ENCODE results near the gene HNF1B.

Gene HNF1B

DNA sequence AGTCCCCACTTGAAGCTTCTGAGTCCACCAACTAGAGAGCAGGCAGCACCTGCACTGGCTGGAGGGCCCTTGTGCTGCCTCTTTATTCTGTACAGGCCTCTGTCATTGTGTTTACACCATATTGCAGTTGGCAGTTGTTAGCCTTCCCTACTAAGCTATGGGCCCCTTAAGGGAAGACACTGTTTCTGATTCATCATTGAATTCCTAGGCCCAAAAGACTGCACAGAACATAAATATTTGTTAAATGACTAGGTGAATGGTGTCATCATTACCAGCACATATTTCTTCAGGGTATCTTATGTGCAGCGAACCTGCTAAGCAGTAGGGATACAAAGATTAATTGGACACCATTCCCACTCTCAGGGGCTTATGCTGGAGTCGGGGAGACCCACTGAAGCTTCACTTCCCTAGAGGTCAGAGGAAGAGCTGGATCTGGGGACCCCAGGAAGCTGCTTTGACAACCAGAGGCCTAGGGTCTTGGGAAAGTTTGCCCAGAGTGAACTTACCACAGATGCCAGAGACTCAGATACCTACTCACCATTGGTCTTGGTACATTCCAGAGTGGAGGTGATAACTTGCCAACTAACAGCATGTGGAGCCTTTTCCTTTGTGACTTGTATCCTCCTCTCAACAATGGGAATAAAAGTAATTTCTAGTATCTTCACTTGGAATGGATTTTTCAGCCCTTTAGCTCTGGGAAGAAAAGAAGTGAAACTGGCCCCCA, 72.9 kb downstream of the HNF1B start:
- Histone ChIP-seq H3K9ac (ENCODE audit: low read length in 2 of 2) (no peak overlapping the region), H3K4me1 (ENCODE audit: control insufficient read depth, insufficient read depth, low read length) (no peaks in the 10 kb centered on the region), H3K36me3 (ENCODE audit: control insufficient read depth in 2 of 2, insufficient read depth in 2 of 2, low read length in 2 of 2) (no peaks in the 10 kb centered on the region), H3K27me3 (ENCODE audit: control insufficient read depth in 1 of 2, insufficient read depth in 2 of 2, low read length in 2 of 2) (no peaks in the 10 kb centered on the region), H3K4me3 (ENCODE audit: low read length in 2 of 2) (no peak overlapping the region), H3K9me3 (ENCODE audit: control insufficient read depth in 2 of 2, low read length in 2 of 2) (no peaks in the 10 kb centered on the region), H3K27ac (ENCODE audit: low read length) (no peak overlapping the region)

GRCh38 chr17:37671028-37671823, 73.6 kb downstream of the HNF1B start:
- H3K9ac ChIP-seq (ENCODE audit: low read length in 2 of 2) = no peak overlapping the region
- H3K9me3 ChIP-seq (ENCODE audit: control insufficient read depth in 2 of 2, low read length in 2 of 2) = no peaks in the 10 kb centered on the region
- H3K27me3 ChIP-seq (ENCODE audit: control insufficient read depth in 1 of 2, insufficient read depth in 2 of 2, low read length in 2 of 2) = no peaks in the 10 kb centered on the region
- H3K36me3 ChIP-seq (ENCODE audit: control insufficient read depth in 2 of 2, insufficient read depth in 2 of 2, low read length in 2 of 2) = no peaks in the 10 kb centered on the region
- H3K4me3 ChIP-seq (ENCODE audit: low read length in 2 of 2) = no peak overlapping the region
- no peaks in the 10 kb centered on the region for H3K4me1 ChIP-seq (ENCODE audit: control insufficient read depth, insufficient read depth, low read length)
- no peak overlapping the region for H3K27ac ChIP-seq (ENCODE audit: low read length)

DNA sequence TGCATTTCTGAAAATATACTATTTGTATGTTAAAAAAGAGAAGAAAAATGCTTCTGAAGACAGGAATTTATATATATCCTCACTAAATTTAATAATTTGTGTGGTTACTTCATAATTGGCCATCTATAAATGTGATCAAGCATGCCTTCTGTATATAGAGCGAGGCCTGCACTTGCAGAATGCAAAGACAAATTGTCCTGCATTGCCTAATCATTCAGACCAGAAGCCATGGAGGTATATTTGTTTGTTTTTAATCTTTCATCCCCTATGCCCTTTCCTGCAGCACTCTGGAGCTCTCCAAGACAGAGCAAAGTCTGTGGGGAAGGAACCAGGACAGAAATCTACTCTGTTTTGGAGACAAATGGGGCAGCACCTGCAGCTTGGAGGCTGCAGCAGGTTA, 77.8 kb downstream of the HNF1B start:
- Histone ChIP-seq H3K9me3 (ENCODE audit: control insufficient read depth in 2 of 2, low read length in 2 of 2) (no peaks in the 10 kb centered on the region), H3K4me3 (ENCODE audit: low read length in 2 of 2) (no peak overlapping the region), H3K36me3 (ENCODE audit: control insufficient read depth in 2 of 2, insufficient read depth in 2 of 2, low read length in 2 of 2) (no peaks in the 10 kb centered on the region), H3K27me3 (ENCODE audit: control insufficient read depth in 1 of 2, insufficient read depth in 2 of 2, low read length in 2 of 2) (no peaks in the 10 kb centered on the region), H3K9ac (ENCODE audit: low read length in 2 of 2) (no peak overlapping the region), H3K27ac (ENCODE audit: low read length) (no peak overlapping the region), H3K4me1 (ENCODE audit: control insufficient read depth, insufficient read depth, low read length) (no peaks in the 10 kb centered on the region)

DNA sequence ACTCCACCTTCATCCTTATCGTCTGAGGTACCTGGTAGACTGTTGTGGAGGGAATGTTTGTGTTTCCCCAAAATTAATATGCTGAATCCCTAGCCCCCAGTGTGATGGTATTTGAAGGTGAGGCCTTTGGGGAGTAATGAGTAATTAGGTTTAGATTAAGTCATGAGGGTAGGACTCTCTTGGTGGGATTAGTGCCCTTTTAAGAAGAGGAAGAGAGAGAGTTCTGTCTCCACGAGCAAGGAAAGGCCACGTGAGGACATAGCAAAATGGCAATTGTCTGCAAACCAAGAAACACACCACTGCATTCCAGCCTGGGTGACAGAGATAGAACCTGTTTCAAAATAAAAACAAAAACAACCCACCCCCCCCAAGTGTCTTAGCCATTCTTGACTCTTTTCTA, 80.6 kb downstream of the HNF1B start:
- no peak overlapping the region for H3K9ac ChIP-seq (ENCODE audit: low read length in 2 of 2)
- no peaks in the 10 kb centered on the region for H3K4me1 ChIP-seq (ENCODE audit: control insufficient read depth, insufficient read depth, low read length)
- H3K36me3 ChIP-seq (ENCODE audit: control insufficient read depth in 2 of 2, insufficient read depth in 2 of 2, low read length in 2 of 2) = no peaks in the 10 kb centered on the region
- no peaks in the 10 kb centered on the region for H3K9me3 ChIP-seq (ENCODE audit: control insufficient read depth in 2 of 2, low read length in 2 of 2)
- H3K27ac ChIP-seq (ENCODE audit: low read length) = no peak overlapping the region
- no peak overlapping the region for H3K4me3 ChIP-seq (ENCODE audit: low read length in 2 of 2)
- no peaks in the 10 kb centered on the region for H3K27me3 ChIP-seq (ENCODE audit: control insufficient read depth in 1 of 2, insufficient read depth in 2 of 2, low read length in 2 of 2)

GRCh38 chr17:37662353-37662752, 82.5 kb downstream of the HNF1B start:
- Histone ChIP-seq H3K27me3 (ENCODE audit: control insufficient read depth in 1 of 2, insufficient read depth in 2 of 2, low read length in 2 of 2) (no peaks in the 10 kb centered on the region), H3K4me3 (ENCODE audit: low read length in 2 of 2) (no peak overlapping the region), H3K36me3 (ENCODE audit: control insufficient read depth in 2 of 2, insufficient read depth in 2 of 2, low read length in 2 of 2) (no peaks in the 10 kb centered on the region), H3K4me1 (ENCODE audit: control insufficient read depth, insufficient read depth, low read length) (no peaks in the 10 kb centered on the region), H3K9me3 (ENCODE audit: control insufficient read depth in 2 of 2, low read length in 2 of 2) (no peaks in the 10 kb centered on the region), H3K27ac (ENCODE audit: low read length) (no peak overlapping the region), H3K9ac (ENCODE audit: low read length in 2 of 2) (no peak overlapping the region)

GRCh38 chr17:37661400-37662014, 83.4 kb downstream of the HNF1B start:
- no peak overlapping the region for H3K4me3 ChIP-seq (ENCODE audit: low read length in 2 of 2)
- H3K9ac ChIP-seq (ENCODE audit: low read length in 2 of 2) = no peak overlapping the region
- H3K36me3 ChIP-seq (ENCODE audit: control insufficient read depth in 2 of 2, insufficient read depth in 2 of 2, low read length in 2 of 2) = no peaks in the 10 kb centered on the region
- no peaks in the 10 kb centered on the region for H3K9me3 ChIP-seq (ENCODE audit: control insufficient read depth in 2 of 2, low read length in 2 of 2)
- no peaks in the 10 kb centered on the region for H3K27me3 ChIP-seq (ENCODE audit: control insufficient read depth in 1 of 2, insufficient read depth in 2 of 2, low read length in 2 of 2)
- H3K27ac ChIP-seq (ENCODE audit: low read length) = no peak overlapping the region
- H3K4me1 ChIP-seq (ENCODE audit: control insufficient read depth, insufficient read depth, low read length) = no peaks in the 10 kb centered on the region

DNA sequence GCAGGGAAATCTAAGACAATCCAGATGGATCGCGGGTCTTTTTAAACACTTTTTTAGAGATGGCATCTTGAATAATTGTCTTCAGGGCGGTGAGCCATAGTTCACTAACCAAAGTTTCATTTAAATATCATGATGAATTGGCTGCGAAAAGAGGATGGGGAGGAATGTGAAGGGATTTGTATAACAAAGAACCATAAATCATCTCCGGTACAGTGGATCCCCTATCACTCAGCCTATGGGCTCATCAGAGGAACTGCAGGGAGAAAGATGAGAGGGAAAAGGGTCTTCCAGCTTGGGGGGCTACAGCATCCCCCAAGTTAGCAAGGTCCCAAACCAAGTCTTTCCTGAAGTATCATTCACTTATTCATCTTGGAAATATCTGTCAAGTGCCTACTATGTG, 84.9 kb downstream of the HNF1B start:
- H3K9ac ChIP-seq (ENCODE audit: low read length in 2 of 2) = no peak overlapping the region
- H3K4me1 ChIP-seq (ENCODE audit: control insufficient read depth, insufficient read depth, low read length) = no peaks in the 10 kb centered on the region
- H3K27me3 ChIP-seq (ENCODE audit: control insufficient read depth in 1 of 2, insufficient read depth in 2 of 2, low read length in 2 of 2) = no peaks in the 10 kb centered on the region
- H3K27ac ChIP-seq (ENCODE audit: low read length) = no peak overlapping the region
- H3K36me3 ChIP-seq (ENCODE audit: control insufficient read depth in 2 of 2, insufficient read depth in 2 of 2, low read length in 2 of 2) = no peaks in the 10 kb centered on the region
- no peak overlapping the region for H3K4me3 ChIP-seq (ENCODE audit: low read length in 2 of 2)
- H3K9me3 ChIP-seq (ENCODE audit: control insufficient read depth in 2 of 2, low read length in 2 of 2) = no peaks in the 10 kb centered on the region

GRCh38 chr17:37657202-37657601, 87.7 kb downstream of the HNF1B start:
- Histone ChIP-seq H3K9me3 (ENCODE audit: control insufficient read depth in 2 of 2, low read length in 2 of 2) (no peaks in the 10 kb centered on the region), H3K9ac (ENCODE audit: low read length in 2 of 2) (no peak overlapping the region), H3K36me3 (ENCODE audit: control insufficient read depth in 2 of 2, insufficient read depth in 2 of 2, low read length in 2 of 2) (no peaks in the 10 kb centered on the region), H3K4me3 (ENCODE audit: low read length in 2 of 2) (no peak overlapping the region), H3K27ac (ENCODE audit: low read length) (no peak overlapping the region), H3K27me3 (ENCODE audit: control insufficient read depth in 1 of 2, insufficient read depth in 2 of 2, low read length in 2 of 2) (no peaks in the 10 kb centered on the region), H3K4me1 (ENCODE audit: control insufficient read depth, insufficient read depth, low read length) (no peaks in the 10 kb centered on the region)

DNA sequence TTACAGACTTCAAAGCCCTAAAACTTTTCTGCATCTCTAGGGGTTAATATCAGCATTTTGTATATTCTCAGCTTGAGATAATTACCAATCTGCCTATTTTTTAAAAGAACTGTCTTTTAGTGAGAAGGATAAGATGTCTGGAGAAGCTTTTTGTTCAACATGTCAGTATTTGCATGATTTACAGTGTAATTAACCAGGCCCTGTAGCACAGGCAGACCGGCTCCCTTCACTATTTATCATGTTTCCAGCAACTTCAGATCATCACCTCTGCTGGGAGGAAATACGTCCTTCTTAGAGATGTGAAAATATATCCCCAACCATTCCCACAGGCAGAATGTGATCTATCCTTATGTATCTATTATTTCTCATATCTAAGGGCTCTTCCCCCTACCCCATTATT, 93.0 kb downstream of the HNF1B start:
- no peak overlapping the region for H3K27ac ChIP-seq (ENCODE audit: low read length)
- no peaks in the 10 kb centered on the region for H3K4me1 ChIP-seq (ENCODE audit: control insufficient read depth, insufficient read depth, low read length)
- no peak overlapping the region for H3K4me3 ChIP-seq (ENCODE audit: low read length in 2 of 2)
- no peaks in the 10 kb centered on the region for H3K9me3 ChIP-seq (ENCODE audit: control insufficient read depth in 2 of 2, low read length in 2 of 2)
- H3K9ac ChIP-seq (ENCODE audit: low read length in 2 of 2) = no peak overlapping the region
- H3K36me3 ChIP-seq (ENCODE audit: control insufficient read depth in 2 of 2, insufficient read depth in 2 of 2, low read length in 2 of 2) = no peaks in the 10 kb centered on the region
- no peaks in the 10 kb centered on the region for H3K27me3 ChIP-seq (ENCODE audit: control insufficient read depth in 1 of 2, insufficient read depth in 2 of 2, low read length in 2 of 2)

DNA sequence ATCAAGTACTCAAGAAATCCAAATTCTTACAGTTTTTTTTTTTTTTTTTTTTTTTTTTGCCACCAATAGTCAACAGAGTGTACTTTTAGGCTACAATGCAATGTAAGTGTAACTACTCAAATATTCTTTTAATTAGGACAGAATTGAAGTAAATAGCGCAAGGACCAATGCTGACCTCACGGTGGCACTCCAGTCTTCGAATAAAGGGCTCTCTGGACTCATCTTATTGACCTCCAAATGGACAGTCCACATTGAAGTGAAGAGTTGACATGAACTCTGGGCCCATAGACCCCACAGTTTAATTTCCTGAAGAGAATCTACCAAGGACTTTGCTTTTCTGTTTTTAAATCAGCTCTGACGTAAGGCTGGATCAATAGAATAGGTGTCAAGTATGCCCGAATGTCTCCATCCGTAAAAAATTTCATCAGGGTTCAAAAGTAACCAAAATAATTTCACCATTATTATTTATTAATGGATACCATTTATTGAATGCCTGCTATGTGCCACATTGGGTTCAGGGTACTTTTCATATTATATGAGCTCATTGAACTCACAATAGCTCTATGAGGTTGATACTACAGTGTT, 94.3 kb downstream of the HNF1B start:
- H3K4me1 ChIP-seq (ENCODE audit: control insufficient read depth, insufficient read depth, low read length) = no peaks in the 10 kb centered on the region
- no peak overlapping the region for H3K9ac ChIP-seq (ENCODE audit: low read length in 2 of 2)
- no peak overlapping the region for H3K27ac ChIP-seq (ENCODE audit: low read length)
- H3K9me3 ChIP-seq (ENCODE audit: control insufficient read depth in 2 of 2, low read length in 2 of 2) = no peaks in the 10 kb centered on the region
- no peaks in the 10 kb centered on the region for H3K27me3 ChIP-seq (ENCODE audit: control insufficient read depth in 1 of 2, insufficient read depth in 2 of 2, low read length in 2 of 2)
- no peak overlapping the region for H3K4me3 ChIP-seq (ENCODE audit: low read length in 2 of 2)
- H3K36me3 ChIP-seq (ENCODE audit: control insufficient read depth in 2 of 2, insufficient read depth in 2 of 2, low read length in 2 of 2) = no peaks in the 10 kb centered on the region

Data from stomach smooth muscle (tissue), 2 donors.